Body of pancreas (tissue), 4 donors: Measurements from ENCODE around the gene IRS4.

Source experiments
- POLR2A ChIP-seq, 3 donors: fragments of 450-650 bp; IDR thresholded peaks; one replicate each; pipeline ENCODE4 v1.6.1; 2016; ENCODE audit warnings: antibody characterized with exemption in 3 of 3, mild to moderate bottlenecking in 2 of 3
- TF ChIP-seq, protein P1 (sequence below), 7 experiments: fragments of 450-650 bp in 4 of 7; fragments of 200-600 bp in 3 of 7; sonication (generic) in 3 of 7; IDR thresholded peaks; one replicate each; pipeline ENCODE4 v1.5.1; 2016 to 2019; ENCODE audit warnings: antibody characterized with exemption in 7 of 7

DNA sequence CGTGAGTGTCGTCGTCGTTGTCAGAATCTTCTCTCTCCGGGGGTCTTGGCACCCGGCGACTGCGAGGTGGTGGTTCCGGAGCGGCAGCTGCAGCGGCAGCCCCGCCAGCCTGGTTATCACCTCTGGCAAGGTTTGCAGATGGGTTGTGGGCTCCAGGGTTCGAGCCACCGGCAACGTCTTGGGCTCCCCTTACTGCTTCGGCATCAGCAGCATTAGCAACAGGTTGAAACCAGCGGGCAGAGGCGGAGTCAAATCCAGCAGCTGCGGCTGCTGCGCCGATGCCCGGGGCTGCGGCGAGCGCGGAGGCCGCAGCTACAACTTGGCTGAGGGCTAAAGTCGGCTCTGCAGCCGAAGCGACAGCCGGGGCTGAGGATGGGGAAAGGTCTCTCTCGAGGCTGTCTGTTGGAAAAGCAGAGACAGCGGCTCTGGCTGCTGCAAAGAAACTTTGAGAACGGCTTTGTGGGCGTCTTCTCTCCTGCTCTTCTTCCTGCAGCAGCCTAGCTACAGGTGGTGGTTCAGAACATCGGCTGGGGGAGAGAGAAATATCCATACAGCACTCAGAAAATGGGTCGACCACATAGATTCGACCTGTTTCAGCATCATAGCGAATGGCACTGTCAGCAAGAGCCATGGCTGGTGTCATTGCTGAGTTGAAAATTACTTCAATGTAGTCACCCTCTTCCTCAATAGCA, 3.6 kb downstream of the IRS4 start:
- TF ChIP-seq, protein P1, sequence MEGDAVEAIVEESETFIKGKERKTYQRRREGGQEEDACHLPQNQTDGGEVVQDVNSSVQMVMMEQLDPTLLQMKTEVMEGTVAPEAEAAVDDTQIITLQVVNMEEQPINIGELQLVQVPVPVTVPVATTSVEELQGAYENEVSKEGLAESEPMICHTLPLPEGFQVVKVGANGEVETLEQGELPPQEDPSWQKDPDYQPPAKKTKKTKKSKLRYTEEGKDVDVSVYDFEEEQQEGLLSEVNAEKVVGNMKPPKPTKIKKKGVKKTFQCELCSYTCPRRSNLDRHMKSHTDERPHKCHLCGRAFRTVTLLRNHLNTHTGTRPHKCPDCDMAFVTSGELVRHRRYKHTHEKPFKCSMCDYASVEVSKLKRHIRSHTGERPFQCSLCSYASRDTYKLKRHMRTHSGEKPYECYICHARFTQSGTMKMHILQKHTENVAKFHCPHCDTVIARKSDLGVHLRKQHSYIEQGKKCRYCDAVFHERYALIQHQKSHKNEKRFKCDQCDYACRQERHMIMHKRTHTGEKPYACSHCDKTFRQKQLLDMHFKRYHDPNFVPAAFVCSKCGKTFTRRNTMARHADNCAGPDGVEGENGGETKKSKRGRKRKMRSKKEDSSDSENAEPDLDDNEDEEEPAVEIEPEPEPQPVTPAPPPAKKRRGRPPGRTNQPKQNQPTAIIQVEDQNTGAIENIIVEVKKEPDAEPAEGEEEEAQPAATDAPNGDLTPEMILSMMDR (IDR thresholded peaks at IDR 0.05), result no peak
- TF ChIP-seq POLR2A (IDR thresholded peaks at IDR 0.05), result no peak
